Tibial artery (tissue), 4 donors: ENCODE measurements around the gene FBN1.
A peak's percentile ranks its signal among the peaks of the same experiment; 100 is the strongest.

Experiments used
- DNase-seq, 2 donors: peaks; one replicate each; pipeline ENCODE4 v3.0.0-alpha.2; 2019
- H3K27ac ChIP-seq, 2 donors: fragments of 200-600 bp; sonication (generic) in 1 of 2; 1 replicate in 1 of 2; 2 replicates in 1 of 2; pipeline ENCODE4 v1.5.1; 2018 to 2019; ENCODE audit warnings: mild to moderate bottlenecking in 1 of 2
- H3K27me3 ChIP-seq, 2 donors: fragments of 200-600 bp; sonication (generic) in 1 of 2; one replicate each; pipeline versions ENCODE4 v1.5.1 to v1.6.0; 2016 to 2019
- H3K36me3 ChIP-seq, 3 donors: fragments of 200-600 bp; sonication (generic) in 2 of 3; one replicate each; pipeline ENCODE4 v1.5.1; 2016 to 2019; ENCODE audit warnings: mild to moderate bottlenecking in 2 of 3
- H3K4me1 ChIP-seq, 4 donors: fragments of 200-600 bp; sonication (generic) in 2 of 4; 1 replicate in 3 of 4; 2 replicates in 1 of 4; pipeline ENCODE4 v1.5.1; 2016 to 2019
- H3K4me3 ChIP-seq, 2 donors: fragments of 200-600 bp; sonication (generic) in 1 of 2; 1 replicate in 1 of 2; 2 replicates in 1 of 2; pipeline ENCODE4 v1.5.1; 2018 to 2019; ENCODE audit warnings: mild to moderate bottlenecking in 2 of 2
- H3K9me3 ChIP-seq, 3 donors: fragments of 200-600 bp; sonication (generic) in 1 of 3; one replicate each; pipeline ENCODE4 v1.5.1; 2016 to 2019
- CTCF ChIP-seq, 2 experiments: fragments of 200-600 bp in 1 of 2; fragments of 450-650 bp in 1 of 2; IDR thresholded peaks; one replicate each; pipeline ENCODE4 v1.5.1; 2017 to 2019; ENCODE audit warnings: antibody characterized with exemption in 2 of 2, mild to moderate bottlenecking in 1 of 2, moderate library complexity in 1 of 2
- intact Hi-C: fragments of 100-400 bp; cut with DNase I; formaldehyde crosslinking; loops from one replicate; pipeline ENCODE4 v1.15.0; 2023; ENCODE audit warnings: low total_unique reads

Gene FBN1

GRCh38 chr15:48437178-48437577 is 208.3 kb downstream of the FBN1 start:
- no peak for TF ChIP-seq CTCF (IDR thresholded peaks at IDR 0.05)
- H3K9me3 ChIP-seq = no peaks in the 10 kb centered on the region
- peaks cover 0 to 6% (median 3%) of the 10 kb centered on the region in 4 donors for H3K4me1 ChIP-seq
- H3K36me3 ChIP-seq = peaks cover 57 to 88% (median 80%) of the 10 kb centered on the region in 3 donors
- no peak overlapping the region for H3K27ac ChIP-seq
- intact Hi-C loops = no loop called here
- DNase-seq = no peak
- no peaks in the 10 kb centered on the region for H3K27me3 ChIP-seq
- no peak overlapping the region for H3K4me3 ChIP-seq

- H3K27ac ChIP-seq = no peak overlapping the region
- intact Hi-C loops = no loop called here
- H3K9me3 ChIP-seq = no peaks in the 10 kb centered on the region
- no peak overlapping the region for H3K4me3 ChIP-seq
- H3K27me3 ChIP-seq = no peaks in the 10 kb centered on the region
- DNase-seq = no peak
- H3K36me3 ChIP-seq = peaks cover 63 to 91% (median 82%) of the 10 kb centered on the region in 3 donors
- no peak for TF ChIP-seq CTCF (IDR thresholded peaks at IDR 0.05)
- H3K4me1 ChIP-seq = peaks cover 0 to 5% (median 2%) of the 10 kb centered on the region in 4 donors
These were observed 210.2 kb downstream of the FBN1 start for GRCh38 chr15:48435321-48435720.

GRCh38 chr15:48433226-48433886 is 212.2 kb downstream of the FBN1 start:
- no peak for TF ChIP-seq CTCF (IDR thresholded peaks at IDR 0.05)
- Histone ChIP-seq H3K27me3 (no peaks in the 10 kb centered on the region), H3K27ac (no peak overlapping the region), H3K4me1 (no peaks in the 10 kb centered on the region), H3K4me3 (no peak overlapping the region), H3K36me3 (peaks cover 63 to 89% (median 85%) of the 10 kb centered on the region in 3 donors), H3K9me3 (no peaks in the 10 kb centered on the region)
- intact Hi-C loops = no loop called here
- no peak for DNase-seq

- H3K27ac ChIP-seq = no peak overlapping the region
- intact Hi-C loops = no loop called here
- no peaks in the 10 kb centered on the region for H3K4me1 ChIP-seq
- no peak for DNase-seq
- no peaks in the 10 kb centered on the region for H3K9me3 ChIP-seq
- H3K27me3 ChIP-seq = no peaks in the 10 kb centered on the region
- no peak overlapping the region for H3K4me3 ChIP-seq
- TF ChIP-seq CTCF (IDR thresholded peaks at IDR 0.05) = no peak
- peaks cover 60 to 90% (median 86%) of the 10 kb centered on the region in 3 donors for H3K36me3 ChIP-seq
These were observed 212.8 kb downstream of the FBN1 start for GRCh38 chr15:48432688-48433087.

GRCh38 chr15:48427960-48428547 is 217.5 kb downstream of the FBN1 start:
- H3K27ac ChIP-seq = peak overlapping the region in 1 of 2 donors; percentile 8
- H3K9me3 ChIP-seq = no peaks in the 10 kb centered on the region
- no peak for TF ChIP-seq CTCF (IDR thresholded peaks at IDR 0.05)
- no peaks in the 10 kb centered on the region for H3K27me3 ChIP-seq
- H3K36me3 ChIP-seq = peaks cover 57 to 83% (median 77%) of the 10 kb centered on the region in 3 donors
- no peak for DNase-seq
- H3K4me1 ChIP-seq = no peaks in the 10 kb centered on the region
- intact Hi-C loops = no loop called here
- no peak overlapping the region for H3K4me3 ChIP-seq
